Stimulated activated CD4-positive, alpha-beta T cell treated with anti-CD3 and anti-CD28 coated beads, Interleukin-12 subunit alpha, Interleukin-12 subunit beta, amount 100 ng/mL, for 48 hours (primary cell): Measurements from ENCODE around the gene KIFBP.
"Not testable (repeated sequence)": the region's sequence is repeated elsewhere in the genome, so short reads cannot be mapped to it uniquely, and the experiment has no call there.

Experiments
- DNase-seq, 3 donors: peaks; one replicate each; pipeline ENCODE4 v3.0.0-alpha.2; 2020; ENCODE audit warnings: low read depth in 2 of 3, low spot score in 1 of 3

The KIFBP gene

GRCh38 chr10:68988530-68989316 lies at the start of gene KIFBP:
Gene KIFBP, plus strand, starts transcription at chr10:68988803. Its CDS starts 30 bp downstream, at chr10:68988833.
- peak; percentile 74 to 84 (median 77) for DNase-seq

GRCh38 chr10:68938884-68939283 lies 49.7 kb upstream of the KIFBP start:
- DNase-seq = no peak

- not testable (repeated sequence) for DNase-seq
These were observed 47.7 kb upstream of the KIFBP start for GRCh38 chr10:68940917-68941316.

- no peak for DNase-seq
These were observed 38.0 kb upstream of the KIFBP start for GRCh38 chr10:68950598-68950997.

- no peak for DNase-seq
These were observed 33.7 kb upstream of the KIFBP start for GRCh38 chr10:68954904-68955303.

- DNase-seq = peak in 1 of 3 donors; percentile 21
These were observed 33.2 kb upstream of the KIFBP start for GRCh38 chr10:68955355-68955831.

GRCh38 chr10:68955832-68956532 lies 32.6 kb upstream of the KIFBP start, which contains the start of gene DDX21:
Gene DDX21, plus strand, starts transcription at chr10:68956170. Its CDS starts 56 bp downstream, at chr10:68956226.
- peak; percentile 79 to 86 (median 84) for DNase-seq

- no peak for DNase-seq
These were observed 31.4 kb upstream of the KIFBP start for GRCh38 chr10:68957284-68957615.

- DNase-seq = no peak
These were observed 30.9 kb upstream of the KIFBP start for GRCh38 chr10:68957654-68958053.

- DNase-seq = no peak
These were observed 28.7 kb upstream of the KIFBP start for GRCh38 chr10:68959695-68960527.

- no peak for DNase-seq
These were observed 25.5 kb upstream of the KIFBP start for GRCh38 chr10:68963151-68963550.

- no peak for DNase-seq
These were observed 14.6 kb upstream of the KIFBP start for GRCh38 chr10:68973975-68974374.

GRCh38 chr10:68975936-68976473 lies 12.6 kb upstream of the KIFBP start:
- not testable (repeated sequence) for DNase-seq

GRCh38 chr10:68979738-68980137 lies 8.9 kb upstream of the KIFBP start:
- not testable (repeated sequence) for DNase-seq

- no peak for DNase-seq
These were observed 7.5 kb upstream of the KIFBP start for GRCh38 chr10:68981074-68981473.

GRCh38 chr10:68982389-68982788 lies 6.2 kb upstream of the KIFBP start:
- no peak for DNase-seq

- DNase-seq = no peak
These were observed 992 bp upstream of the KIFBP start for GRCh38 chr10:68987611-68988010.

GRCh38 chr10:68989317-68989990 lies 851 bp downstream of the KIFBP start:
- no peak for DNase-seq

GRCh38 chr10:68992636-68993440 lies 4.2 kb downstream of the KIFBP start:
- no peak for DNase-seq

GRCh38 chr10:68997211-68997610 lies 8.6 kb downstream of the KIFBP start:
- DNase-seq = peak in 1 of 3 donors; percentile 21
